ENCODE results near the gene SLMAP. TPM values are rescaled to one million over a fixed set of nuclear protein-coding genes. Genes with fewer than 3 reads are reported as not detected.
A peak's percentile ranks its signal among the peaks of the same experiment; 100 is the strongest.

The SLMAP gene
- total and polyA plus RNA-seq, 2 donors: 242 to 559 TPM

DNA sequence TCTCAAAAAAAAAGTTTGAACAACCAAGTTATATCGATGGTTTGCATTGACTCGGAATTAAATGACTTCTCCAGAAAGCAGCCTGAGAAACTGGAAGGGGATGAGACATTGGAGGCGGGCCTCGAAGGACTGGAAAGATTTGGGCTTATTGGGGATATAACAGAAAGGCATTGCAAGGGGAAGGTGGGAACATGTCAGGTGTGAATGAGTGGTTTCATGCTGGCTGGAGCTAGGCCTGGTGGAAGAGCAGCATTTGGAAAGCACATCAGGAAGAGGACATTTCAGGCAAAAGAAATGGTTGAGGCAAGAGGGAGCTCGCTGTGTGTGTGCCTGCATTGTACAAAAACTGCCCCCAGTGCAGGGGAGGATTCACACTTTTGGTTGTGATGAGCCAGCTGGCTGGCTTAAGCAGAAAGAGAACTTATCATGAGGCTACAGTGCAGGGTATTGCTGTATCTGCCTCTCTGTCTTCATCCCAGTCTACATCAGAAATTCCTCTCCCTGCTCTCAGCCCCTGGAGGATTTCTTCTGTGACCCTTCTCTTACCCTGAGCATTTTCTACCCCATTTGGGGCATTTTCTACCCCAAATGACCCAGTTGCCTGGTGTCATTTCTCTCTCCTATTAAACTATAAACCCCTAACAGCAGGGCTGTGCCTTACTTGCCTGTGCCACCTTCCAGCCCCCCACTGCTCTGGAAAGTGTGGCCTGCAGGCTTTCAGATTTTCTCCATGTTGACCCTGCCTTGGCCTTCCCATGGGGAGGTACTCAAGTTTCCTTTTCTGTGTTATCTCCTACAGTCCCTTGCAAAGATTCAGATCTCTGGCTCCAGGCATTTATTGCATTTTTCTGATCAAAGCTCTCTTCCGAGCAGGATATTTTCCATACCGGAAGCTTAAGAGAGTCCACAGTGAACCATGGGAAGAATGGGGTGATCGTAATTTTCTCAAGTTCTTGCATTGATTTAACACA is 187.7 kb downstream of the SLMAP start:
- Histone ChIP-seq H3K4me1 (ENCODE audit: insufficient read depth) (no peaks in the 10 kb centered on the region), H3K27ac (ENCODE audit: low read depth) (no peak overlapping the region), H3K4me3 (ENCODE audit: low read depth, low read length) (no peak overlapping the region), H3K36me3 (ENCODE audit: insufficient read depth) (no peaks in the 10 kb centered on the region)
- no peak for DNase-seq (ENCODE audit: extremely low spot score)
- 46% methylated on average over 8 of the region's 8 CpGs for WGBS

DNA sequence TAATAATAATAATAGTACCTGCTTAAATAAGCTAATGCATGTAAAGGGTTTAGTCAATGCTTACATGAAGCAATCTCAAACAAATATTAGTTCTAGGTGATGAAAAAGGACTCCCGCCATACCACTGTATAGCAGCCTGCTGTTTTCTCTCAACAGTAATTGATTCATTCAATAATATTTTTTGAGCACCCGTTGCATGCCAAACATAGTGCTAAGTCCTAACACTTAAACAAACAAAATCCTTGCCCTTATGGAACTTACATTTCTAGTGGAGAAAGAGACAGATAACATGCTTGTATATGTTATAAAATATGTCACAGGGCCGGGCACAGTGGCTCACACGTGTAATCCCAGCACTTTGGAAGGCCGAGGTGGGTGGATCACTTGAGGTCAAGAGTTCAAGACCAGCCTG is 190.9 kb downstream of the SLMAP start:
- no peak overlapping the region for H3K27ac ChIP-seq (ENCODE audit: low read depth)
- H3K4me1 ChIP-seq (ENCODE audit: insufficient read depth): no peaks in the 10 kb centered on the region
- DNase-seq (ENCODE audit: extremely low spot score): no peak
- 44% methylated on average over 5 of the region's 5 CpGs for WGBS
- H3K36me3 ChIP-seq (ENCODE audit: insufficient read depth): no peaks in the 10 kb centered on the region
- no peak overlapping the region for H3K4me3 ChIP-seq (ENCODE audit: low read depth, low read length)

DNA sequence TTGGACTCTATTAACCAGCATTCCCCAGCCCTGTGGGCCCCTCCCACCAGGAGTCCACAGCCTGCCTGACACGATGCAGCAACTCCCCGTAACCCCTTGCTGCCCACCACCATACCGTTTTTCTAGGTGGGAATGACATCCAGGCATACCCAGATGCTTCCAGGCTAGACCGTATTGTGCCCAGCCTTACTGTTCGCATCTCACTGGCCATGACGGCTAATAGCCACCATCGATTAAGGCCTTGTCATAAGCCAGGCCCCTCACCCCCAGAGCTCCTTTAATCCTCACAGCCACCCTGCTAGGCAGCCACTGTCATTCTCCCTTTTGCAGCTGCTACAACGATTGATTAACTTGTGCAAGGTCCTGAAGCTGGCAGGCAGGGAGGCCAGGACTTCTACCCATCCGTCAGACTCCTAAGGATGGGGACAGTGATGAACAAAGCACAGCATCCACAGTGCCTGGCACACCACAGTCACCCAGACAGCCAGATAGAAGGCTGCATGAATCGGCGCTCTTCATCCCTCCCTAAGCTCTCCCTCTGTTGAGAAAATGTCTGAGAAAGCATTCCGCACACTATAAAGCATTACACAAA is 192.1 kb downstream of the SLMAP start:
- no peaks in the 10 kb centered on the region for H3K36me3 ChIP-seq (ENCODE audit: insufficient read depth)
- 58% methylated on average over 12 of the region's 12 CpGs for WGBS
- H3K4me1 ChIP-seq (ENCODE audit: insufficient read depth): no peaks in the 10 kb centered on the region
- no peak overlapping the region for H3K27ac ChIP-seq (ENCODE audit: low read depth)
- no peak for DNase-seq (ENCODE audit: extremely low spot score)
- no peak overlapping the region for H3K4me3 ChIP-seq (ENCODE audit: low read depth, low read length)

DNA sequence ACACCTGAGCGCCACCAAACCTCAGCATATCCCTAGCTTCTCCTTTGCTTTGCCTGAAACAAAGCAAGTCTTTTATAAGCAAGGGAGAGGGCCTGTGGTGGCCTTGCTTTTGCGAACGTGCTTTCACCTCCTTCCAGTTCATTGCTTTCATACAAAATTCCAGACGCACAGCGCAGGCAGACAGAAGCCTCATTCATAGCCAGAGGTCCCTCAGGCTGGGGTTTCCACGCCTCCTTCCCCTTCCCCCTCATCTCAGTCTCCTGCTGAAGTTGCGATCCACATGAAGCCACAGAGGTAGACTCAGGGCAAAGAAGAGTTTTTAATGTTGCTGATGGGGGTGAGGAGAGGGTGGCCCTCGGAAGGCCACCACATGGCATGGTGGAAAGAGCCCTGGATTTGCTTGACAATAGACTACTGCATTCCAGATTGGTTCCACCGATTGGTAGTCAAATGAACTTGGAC is 192.7 kb downstream of the SLMAP start:
- no peak for DNase-seq (ENCODE audit: extremely low spot score)
- no peaks in the 10 kb centered on the region for H3K36me3 ChIP-seq (ENCODE audit: insufficient read depth)
- WGBS: 57% methylated on average over 9 of the region's 9 CpGs
- H3K4me1 ChIP-seq (ENCODE audit: insufficient read depth): no peaks in the 10 kb centered on the region
- no peak overlapping the region for H3K4me3 ChIP-seq (ENCODE audit: low read depth, low read length)
- no peak overlapping the region for H3K27ac ChIP-seq (ENCODE audit: low read depth)

- no peak for DNase-seq (ENCODE audit: extremely low spot score)
- H3K36me3 ChIP-seq (ENCODE audit: insufficient read depth): no peaks in the 10 kb centered on the region
- H3K27ac ChIP-seq (ENCODE audit: low read depth): no peak overlapping the region
- no peaks in the 10 kb centered on the region for H3K4me1 ChIP-seq (ENCODE audit: insufficient read depth)
- no peak overlapping the region for H3K4me3 ChIP-seq (ENCODE audit: low read depth, low read length)
- WGBS: 78% methylated on average over 5 of the region's 5 CpGs
Observed at GRCh38 chr3:57949344-57949743, 193.2 kb downstream of the SLMAP start.

- H3K4me1 ChIP-seq (ENCODE audit: insufficient read depth): no peaks in the 10 kb centered on the region
- no peak overlapping the region for H3K27ac ChIP-seq (ENCODE audit: low read depth)
- no peak overlapping the region for H3K4me3 ChIP-seq (ENCODE audit: low read depth, low read length)
- H3K36me3 ChIP-seq (ENCODE audit: insufficient read depth): no peaks in the 10 kb centered on the region
- DNase-seq (ENCODE audit: extremely low spot score): no peak
- 62% methylated on average over 7 of the region's 7 CpGs for WGBS
Observed at GRCh38 chr3:57949785-57950615, 193.9 kb downstream of the SLMAP start.

DNA sequence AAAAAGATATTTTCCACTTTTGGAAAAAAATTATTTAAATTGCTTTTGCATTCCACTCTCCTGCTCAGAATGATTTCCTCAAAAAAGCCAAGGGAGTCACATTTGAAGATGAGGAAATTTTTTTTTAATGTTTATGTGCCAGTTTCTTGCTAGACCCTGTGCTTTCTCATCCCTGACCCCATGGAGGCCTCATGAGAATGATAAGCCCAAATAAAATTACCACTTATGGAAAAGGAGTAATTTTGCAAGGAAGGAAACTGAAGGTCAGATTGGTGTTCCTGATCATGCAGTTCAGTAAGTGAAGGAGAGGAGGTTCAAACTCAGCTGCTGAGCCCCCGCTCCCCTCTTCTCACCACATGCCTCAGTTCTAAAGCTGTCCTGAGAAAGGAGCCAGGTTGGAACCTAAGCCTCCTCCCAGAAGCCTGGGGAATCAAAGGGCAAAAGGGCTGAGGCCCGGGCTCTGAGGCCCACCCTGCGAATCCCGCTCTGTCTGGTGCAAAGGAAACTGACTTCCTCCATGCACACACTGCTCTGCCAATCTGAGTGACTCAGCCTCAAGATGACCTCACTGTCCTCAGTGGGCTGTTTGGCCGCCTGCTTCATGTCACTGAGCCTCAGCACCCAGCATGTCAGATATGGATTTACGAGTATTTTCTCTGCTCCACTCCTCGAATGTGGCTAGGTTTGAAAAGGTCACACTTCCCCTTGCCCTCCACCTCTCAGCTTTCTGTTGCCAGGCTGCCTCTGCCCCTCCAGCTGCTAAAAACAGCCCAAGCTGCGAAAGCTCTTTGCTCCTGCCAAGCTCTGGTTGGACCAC is 195.2 kb downstream of the SLMAP start:
- no peaks in the 10 kb centered on the region for H3K4me1 ChIP-seq (ENCODE audit: insufficient read depth)
- no peak overlapping the region for H3K4me3 ChIP-seq (ENCODE audit: low read depth, low read length)
- DNase-seq (ENCODE audit: extremely low spot score): no peak
- WGBS: 9% methylated on average over 8 of the region's 8 CpGs
- no peaks in the 10 kb centered on the region for H3K36me3 ChIP-seq (ENCODE audit: insufficient read depth)
- H3K27ac ChIP-seq (ENCODE audit: low read depth): peak overlapping the region; percentile 77

- H3K4me3 ChIP-seq (ENCODE audit: low read depth, low read length): no peak overlapping the region
- peaks cover 2% of the 10 kb centered on the region for H3K4me1 ChIP-seq (ENCODE audit: insufficient read depth)
- 28% methylated on average over 4 of the region's 4 CpGs for WGBS
- no peak for DNase-seq (ENCODE audit: extremely low spot score)
- H3K36me3 ChIP-seq (ENCODE audit: insufficient read depth): no peaks in the 10 kb centered on the region
- peak overlapping the region; percentile 77 for H3K27ac ChIP-seq (ENCODE audit: low read depth)
Observed at GRCh38 chr3:57952208-57952631, 196.1 kb downstream of the SLMAP start.

DNA sequence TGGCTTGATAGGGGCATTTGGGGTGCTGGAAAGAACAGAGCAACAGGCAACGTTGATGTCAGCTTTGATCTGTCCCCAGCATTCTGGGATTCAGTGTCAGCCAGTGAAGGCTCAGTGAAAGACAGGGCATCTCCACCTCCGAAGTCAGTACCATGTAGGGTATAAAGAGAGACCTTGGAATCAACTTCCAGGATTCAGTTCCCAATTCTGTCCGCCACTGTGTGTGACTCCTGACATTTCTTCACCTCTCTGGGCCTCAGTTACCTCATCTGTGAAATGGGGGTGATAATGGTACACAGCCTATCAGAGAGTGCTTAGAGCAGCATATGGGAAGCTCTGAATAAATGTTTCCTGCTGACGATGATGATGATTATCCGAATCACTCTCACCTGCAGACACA is 196.5 kb downstream of the SLMAP start:
- peak overlapping the region; percentile 76 for H3K27ac ChIP-seq (ENCODE audit: low read depth)
- WGBS: 70% methylated on average over 5 of the region's 5 CpGs
- H3K4me3 ChIP-seq (ENCODE audit: low read depth, low read length): no peak overlapping the region
- H3K36me3 ChIP-seq (ENCODE audit: insufficient read depth): no peaks in the 10 kb centered on the region
- DNase-seq (ENCODE audit: extremely low spot score): no peak
- H3K4me1 ChIP-seq (ENCODE audit: insufficient read depth): peaks cover 2% of the 10 kb centered on the region

DNA sequence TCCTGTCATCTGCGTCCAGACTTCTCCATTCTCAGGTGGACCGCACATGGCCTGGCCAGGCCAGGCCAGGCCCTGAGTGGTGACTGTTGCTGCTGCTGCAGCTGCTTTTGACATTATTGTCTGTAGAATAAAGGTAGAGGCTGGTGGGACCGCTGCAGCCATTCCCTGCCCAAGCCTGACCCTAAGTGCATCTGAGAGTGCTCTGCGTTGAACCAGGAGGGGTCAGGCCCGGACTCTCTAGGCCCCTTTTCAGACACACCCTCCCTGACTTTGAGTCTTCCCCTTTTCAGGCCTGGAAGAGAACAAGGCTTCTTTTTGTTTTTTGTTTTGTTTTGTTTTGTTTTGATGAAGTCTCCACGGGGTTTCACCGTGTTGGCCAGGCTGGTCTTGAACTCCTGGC is 197.5 kb downstream of the SLMAP start:
- no peak for DNase-seq (ENCODE audit: extremely low spot score)
- Histone ChIP-seq H3K36me3 (ENCODE audit: insufficient read depth) (no peaks in the 10 kb centered on the region), H3K4me3 (ENCODE audit: low read depth, low read length) (no peak overlapping the region), H3K27ac (ENCODE audit: low read depth) (peak overlapping the region; percentile 76), H3K4me1 (ENCODE audit: insufficient read depth) (peaks cover 3% of the 10 kb centered on the region)
- 76% methylated on average over 7 of the region's 7 CpGs for WGBS

DNA sequence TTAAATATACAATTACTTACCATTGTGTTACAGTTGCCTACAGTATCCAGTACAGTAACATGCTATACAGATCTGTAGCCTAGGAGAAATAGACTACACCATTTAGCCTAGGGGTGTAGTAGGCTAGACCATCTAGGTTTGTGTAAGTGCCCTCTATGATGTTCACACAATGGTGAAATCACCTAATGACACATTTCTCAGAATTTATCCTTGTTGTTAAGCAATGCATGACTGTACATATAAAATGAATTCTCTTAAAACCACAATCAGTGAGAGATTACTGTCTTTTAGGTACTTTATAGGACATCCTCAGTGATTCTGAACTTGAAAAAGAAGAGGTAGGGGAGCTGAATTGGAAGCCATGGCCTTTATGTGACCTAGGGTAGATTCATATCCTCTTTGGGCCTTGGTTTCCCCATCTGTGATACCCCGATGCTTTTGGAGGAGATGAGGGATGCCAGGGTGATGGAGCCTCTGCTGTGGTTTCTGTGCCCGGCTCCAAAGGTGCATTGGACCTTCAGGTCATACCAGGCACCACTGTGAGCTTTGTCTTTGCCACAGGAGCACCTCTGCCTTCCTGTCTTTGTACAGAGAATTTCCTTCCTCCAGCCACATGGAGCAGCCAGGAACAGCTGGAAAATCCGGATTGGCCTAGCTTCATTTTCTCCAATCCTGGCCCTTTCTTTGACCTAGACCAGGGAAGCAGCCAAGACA is 200.2 kb downstream of the SLMAP start:
- Histone ChIP-seq H3K4me3 (ENCODE audit: low read depth, low read length) (no peak overlapping the region), H3K36me3 (ENCODE audit: insufficient read depth) (no peaks in the 10 kb centered on the region), H3K27ac (ENCODE audit: low read depth) (no peak overlapping the region), H3K4me1 (ENCODE audit: insufficient read depth) (peaks cover 3% of the 10 kb centered on the region)
- no peak for DNase-seq (ENCODE audit: extremely low spot score)
- 77% methylated on average over 3 of the region's 3 CpGs for WGBS

- 83% methylated on average over 2 of the region's 2 CpGs for WGBS
- no peaks in the 10 kb centered on the region for H3K36me3 ChIP-seq (ENCODE audit: insufficient read depth)
- H3K4me3 ChIP-seq (ENCODE audit: low read depth, low read length): no peak overlapping the region
- H3K4me1 ChIP-seq (ENCODE audit: insufficient read depth): peaks cover 3% of the 10 kb centered on the region
- DNase-seq (ENCODE audit: extremely low spot score): no peak
- no peak overlapping the region for H3K27ac ChIP-seq (ENCODE audit: low read depth)
Observed at GRCh38 chr3:57956833-57957174, 200.7 kb downstream of the SLMAP start.
